GM19238 (cell line): ENCODE data around the gene GRIN1.
A peak's percentile ranks its signal among the peaks of the same experiment; 100 is the strongest.

Source experiments
- DNase-seq: peaks from one replicate; pipeline ENCODE4 v3.0.0; 2011; ENCODE audit warnings: low spot score; ENCODE audit not compliant: insufficient read length

GRIN1 gene

GRCh38 chr9:137193771-137194170, 54.8 kb downstream of the GRIN1 start:
- no peak for DNase-seq

DNA sequence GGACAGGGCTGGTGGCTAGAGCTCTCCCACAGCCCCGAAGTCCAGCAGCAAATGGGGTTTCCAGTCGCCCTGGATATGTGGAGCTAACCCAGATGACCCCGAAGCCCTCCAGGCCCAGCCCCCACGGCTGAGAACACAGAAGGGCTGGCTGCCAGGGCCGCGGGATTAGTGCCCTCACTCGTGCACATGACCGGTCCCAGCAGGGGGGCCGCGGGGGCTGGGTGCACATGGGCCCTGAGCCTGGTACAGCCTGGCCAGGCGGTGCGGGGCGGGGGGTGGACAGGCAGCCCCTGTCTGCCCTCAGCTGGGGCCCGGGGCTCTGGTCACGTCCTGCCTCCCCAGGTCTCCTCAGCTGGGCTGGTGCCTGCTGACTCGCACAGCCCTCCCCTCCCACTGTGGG, 55.4 kb downstream of the GRIN1 start:
- no peak for DNase-seq

DNA sequence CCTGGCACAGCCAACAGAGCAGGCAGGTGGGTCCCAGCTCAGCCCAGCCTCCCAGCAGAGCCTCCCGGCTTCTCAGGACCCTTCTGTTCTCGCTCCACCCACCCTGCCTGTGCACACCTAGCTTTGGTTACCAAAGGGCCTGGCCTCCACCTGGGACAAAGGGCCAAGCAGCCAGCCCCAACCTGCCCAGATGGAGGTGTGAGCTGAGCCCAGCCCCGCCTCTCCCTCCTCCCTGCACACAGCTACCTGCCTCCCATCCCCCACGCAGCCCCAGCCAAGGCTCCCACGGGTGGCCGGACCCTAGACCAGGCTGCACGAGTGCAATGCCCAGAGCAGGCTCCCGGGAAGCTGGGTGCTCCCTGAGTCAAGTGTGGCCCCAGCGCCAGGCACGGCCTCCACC, 56.0 kb downstream of the GRIN1 start:
- DNase-seq = no peak

- DNase-seq = no peak
Measured at GRCh38 chr9:137195525-137196220, 56.7 kb downstream of the GRIN1 start.

DNA sequence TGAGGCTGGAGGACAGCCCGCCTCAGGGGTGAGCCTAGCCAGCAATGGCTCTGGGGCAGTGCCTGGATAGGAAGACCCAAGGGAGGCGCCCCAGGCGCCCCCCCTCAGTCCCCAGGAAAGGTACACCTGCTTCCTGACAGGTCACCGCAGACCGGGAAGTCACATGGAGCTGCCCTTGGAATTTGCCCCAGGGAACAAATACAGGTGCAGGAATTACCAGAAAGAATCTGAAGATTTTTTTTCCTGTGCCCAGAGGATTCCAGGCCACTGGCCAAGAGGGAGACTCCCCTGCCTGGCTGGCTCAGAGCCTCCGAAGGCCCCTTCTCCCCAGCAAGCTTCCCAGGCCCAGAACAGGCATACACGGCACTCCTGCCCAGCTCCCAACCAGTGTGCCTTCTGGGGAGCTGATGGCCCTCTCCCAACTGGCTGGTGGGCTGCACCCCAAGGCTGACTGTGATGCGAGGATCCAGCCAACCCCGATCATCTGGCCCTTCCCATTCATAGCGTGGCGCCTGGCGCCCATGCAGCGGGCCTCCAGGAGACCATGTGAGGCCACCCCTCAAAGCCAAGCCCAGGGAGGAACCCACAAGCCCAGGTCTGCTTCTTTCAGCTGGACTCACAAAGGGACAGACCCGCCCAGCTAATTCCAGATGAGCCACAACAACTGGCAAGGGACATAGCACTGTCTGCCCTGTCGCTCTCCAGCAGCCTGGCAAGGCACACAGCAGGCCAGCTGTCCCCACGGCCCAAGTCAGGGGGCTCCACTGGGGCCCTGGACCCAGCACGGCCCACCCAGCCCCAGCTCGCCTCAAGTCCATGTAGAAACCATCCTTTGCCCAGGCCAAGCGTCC, 59.3 kb downstream of the GRIN1 start:
- DNase-seq = no peak

- DNase-seq = no peak
Measured at GRCh38 chr9:137198902-137199283, 59.9 kb downstream of the GRIN1 start.

GRCh38 chr9:137199411-137200121, 60.6 kb downstream of the GRIN1 start:
- no peak for DNase-seq

DNA sequence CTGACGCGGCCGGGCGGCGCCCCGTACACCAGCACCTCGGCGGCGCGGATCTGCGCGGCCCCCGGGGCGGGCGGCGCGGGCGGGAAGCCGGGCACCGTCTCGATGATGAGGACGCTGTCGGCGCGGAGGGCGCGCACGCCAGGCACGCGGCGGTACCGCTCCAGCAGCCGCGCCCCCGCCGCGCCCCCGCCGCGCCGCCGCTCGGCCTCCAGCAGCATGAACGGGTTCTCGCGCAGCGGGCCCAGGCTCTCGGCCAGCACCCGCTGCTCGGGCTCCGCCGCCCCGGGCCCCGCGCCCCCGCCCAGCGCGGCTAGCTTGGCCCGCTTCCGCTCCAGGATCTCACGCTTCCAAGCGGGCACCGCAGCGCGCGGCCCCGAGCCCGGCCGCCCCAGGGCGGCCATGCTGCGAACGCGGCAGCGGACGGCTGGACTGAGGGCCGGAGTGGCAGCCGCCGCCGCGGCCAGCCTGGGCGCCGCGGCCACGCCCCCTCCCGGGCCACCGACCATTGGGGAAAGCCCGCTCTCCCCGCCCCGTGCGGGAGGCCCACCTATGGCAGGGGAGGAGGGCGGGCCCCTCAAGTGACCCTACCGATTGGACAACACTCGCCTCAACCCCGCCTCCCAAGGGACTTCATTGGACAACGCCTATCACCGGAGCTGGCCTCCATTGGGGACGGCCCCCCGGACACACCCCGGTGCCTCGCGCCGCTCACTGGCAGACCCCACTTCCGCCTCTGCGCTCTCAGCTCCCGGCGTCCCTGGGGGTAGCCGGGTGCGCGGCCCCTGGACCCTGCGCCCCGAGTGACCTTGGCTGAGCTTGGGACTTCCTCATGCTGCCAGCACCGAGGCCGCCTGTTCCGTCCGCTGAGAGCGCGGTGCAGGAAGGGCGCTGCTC, 61.6 kb downstream of the GRIN1 start, which contains the start of gene TPRN:
TPRN (minus strand) TSS at position 431 of the 894 bp plus-strand sequence; CDS start at position 401, 30 bp downstream.
- peak; percentile 100 for DNase-seq

DNA sequence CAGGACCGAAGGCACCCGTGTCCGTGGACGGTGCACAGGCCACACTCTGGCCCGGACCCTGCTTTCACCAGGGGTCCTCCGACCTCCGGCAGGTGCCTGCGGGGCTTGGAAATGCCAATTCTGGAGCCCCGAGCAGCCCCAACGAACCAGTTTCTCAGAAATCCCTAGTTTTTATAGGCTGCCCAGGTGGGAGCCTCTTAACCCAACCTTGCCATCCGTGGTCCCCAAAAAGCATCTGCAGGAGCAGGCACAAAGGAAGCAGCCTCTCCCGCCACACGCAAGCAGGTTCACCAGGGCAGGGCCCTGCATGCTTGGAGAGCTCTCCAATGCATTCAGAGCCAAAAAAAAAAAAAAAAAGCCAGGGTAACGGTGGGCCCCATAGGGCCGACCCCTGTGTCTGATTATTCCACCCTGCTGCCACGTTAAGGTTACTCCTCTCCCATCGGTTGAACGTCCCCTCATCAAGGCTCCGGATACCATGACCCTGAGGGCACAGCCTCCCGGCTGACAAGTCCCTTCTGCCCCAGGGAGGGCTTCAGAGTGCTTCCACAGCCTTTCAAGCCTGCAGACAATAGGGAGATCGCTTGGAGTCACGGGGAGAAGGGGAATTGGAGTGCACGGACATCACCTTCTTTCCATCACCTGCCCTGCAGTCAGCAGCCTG, 62.4 kb downstream of the GRIN1 start:
- no peak for DNase-seq

DNA sequence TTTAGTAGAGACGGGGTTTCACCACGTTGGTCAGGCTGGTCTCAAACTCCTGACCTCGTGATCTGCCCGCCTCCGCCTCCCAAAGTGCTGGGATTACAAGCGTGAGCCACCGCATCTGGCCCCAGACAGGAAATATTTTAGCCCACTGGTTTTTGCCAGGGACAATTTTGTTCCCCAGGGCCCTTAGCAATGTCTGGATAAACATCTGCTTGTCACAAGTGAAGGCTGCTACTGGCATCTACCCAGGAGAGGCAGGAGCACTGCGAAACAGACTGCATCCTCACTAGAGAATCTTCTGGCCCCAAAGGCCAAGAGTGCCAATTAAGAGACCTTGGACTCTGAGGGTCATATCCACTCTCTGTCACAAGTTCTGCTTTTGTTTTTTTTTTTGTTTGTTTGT, 64.0 kb downstream of the GRIN1 start:
- DNase-seq = no peak

- DNase-seq = no peak
Measured at GRCh38 chr9:137204731-137205125, 65.8 kb downstream of the GRIN1 start.

- peak; percentile 99 for DNase-seq
Measured at GRCh38 chr9:137205126-137206069, 66.4 kb downstream of the GRIN1 start, which contains the start of the genes NDOR1 and TMEM203. NDOR1 (plus strand) TSS chr9:137205700; CDS start chr9:137205778, 78 bp downstream. TMEM203 (minus strand) TSS chr9:137205648; CDS start chr9:137205414, 234 bp downstream.

GRCh38 chr9:137206602-137207001, 67.6 kb downstream of the GRIN1 start:
- no peak for DNase-seq

- DNase-seq = no peak
Measured at GRCh38 chr9:137211532-137211931, 72.6 kb downstream of the GRIN1 start.

DNA sequence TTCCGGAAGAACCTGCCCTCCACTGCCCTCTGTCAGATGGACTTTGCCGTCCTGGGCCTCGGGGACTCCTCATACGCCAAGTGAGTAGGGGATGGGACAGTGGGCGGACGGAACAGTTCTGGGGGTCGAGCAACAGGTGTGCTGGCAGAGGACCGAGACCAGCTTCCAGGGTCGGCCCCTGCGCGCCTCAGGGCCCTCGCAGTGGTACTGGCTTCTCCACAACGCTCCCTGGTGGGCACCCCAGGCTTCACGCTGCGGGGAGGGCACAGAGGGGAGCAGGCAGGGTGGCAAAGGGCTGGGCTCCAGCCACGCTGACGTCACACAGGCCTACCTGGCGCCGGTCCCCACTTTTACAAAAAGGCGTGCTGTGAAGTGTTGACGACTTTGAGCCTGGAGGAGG, 73.6 kb downstream of the GRIN1 start:
- no peak for DNase-seq

DNA sequence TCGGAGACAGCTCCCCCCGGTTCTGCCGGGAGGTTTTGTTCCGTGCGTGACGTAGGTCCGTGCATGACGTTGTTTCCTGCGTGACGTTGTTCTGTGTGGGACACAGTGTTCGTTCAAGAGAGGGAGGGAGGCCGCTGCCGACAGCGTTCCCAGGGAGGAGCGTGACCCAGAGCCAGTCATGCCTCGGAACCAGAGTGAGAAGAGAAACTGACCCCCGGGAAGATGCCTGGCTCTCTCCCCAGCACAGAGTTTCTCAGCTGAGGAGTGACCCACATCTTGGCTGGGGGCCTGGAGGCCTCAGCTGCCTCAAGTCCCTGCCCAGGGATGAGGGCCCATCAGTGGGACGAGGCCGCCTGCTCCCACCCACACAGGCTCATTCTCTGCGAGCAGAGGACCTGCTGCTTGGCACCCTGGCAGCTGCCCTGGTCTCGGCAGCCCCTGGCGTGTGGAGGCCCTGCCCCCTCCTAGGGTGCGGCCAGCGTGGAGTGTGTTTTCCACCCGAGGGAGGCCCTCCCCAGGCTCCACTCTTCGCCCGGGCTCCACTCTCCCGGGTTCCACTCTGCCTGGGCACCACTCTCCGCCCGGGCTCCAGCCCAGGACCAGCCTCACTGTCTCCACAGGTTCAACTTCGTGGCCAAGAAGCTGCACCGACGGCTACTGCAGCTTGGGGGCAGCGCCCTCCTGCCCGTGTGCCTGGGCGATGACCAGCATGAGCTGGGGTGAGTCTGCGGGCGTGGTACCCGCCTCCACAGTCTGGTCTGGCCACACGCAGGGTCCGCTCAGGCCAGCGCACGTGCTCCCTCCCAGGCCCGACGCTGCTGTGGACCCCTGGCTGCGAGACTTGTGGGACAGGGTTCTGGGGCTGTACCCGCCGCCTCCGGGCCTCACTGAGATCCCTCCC, 74.5 kb downstream of the GRIN1 start:
- DNase-seq = no peak

DNA sequence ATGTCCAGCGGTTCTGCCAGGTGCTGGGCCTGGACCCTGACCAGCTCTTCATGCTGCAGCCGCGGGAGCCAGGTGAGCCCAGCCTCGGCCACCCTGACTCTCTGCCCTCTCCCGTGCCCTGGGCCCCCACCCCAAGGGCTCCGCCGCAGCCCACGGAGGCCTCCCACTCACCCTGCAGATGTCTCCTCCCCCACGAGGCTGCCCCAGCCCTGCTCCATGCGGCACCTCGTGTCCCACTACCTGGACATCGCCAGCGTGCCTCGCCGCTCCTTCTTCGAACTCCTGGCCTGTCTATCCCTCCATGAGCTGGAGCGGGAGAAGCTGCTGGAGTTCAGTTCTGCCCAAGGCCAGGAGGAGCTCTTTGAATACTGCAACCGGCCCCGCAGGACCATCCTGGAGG, 75.7 kb downstream of the GRIN1 start:
- DNase-seq = no peak
